NAMALWA (cell line): ENCODE results near the gene NOPCHAP1.

Experiments used
- DNase-seq: peaks from one replicate; pipeline ENCODE4 v3.0.0-alpha.2; 2015; ENCODE audit warnings: low spot score

NOPCHAP1 gene

DNA sequence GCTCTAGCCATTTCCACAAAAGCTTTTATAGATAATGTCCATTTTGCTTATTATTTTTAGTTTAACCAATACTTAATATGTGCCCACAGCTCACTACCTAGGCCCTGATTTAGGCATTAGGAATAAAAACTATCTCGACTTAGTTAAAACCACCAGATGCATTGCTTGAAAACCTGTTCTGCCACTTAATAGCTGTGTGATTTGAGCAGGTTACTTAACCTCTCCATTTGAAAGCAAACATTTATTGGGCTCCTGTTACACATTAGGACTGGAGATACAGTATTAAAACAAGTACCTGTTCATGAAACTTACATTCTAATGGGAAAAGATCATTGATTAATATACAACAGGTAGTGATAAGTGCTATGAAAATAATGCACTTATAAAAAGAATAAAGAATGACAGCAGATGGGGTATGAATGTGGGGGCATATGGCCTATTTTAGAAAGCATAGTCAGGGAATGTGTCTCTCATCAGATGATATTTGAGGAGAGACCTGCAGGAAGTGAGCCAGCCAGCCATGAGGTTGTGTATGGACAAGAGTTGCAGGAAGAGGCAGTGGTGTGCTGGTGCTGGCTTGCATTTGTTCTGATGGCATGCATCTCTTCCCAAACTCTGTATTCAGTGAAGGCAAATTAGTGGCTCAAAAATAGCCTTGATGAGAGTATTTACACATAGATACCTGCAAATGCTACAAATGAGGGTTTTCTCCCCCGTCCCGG lies 34.3 kb downstream of the NOPCHAP1 start:
- DNase-seq, result no peak

DNA sequence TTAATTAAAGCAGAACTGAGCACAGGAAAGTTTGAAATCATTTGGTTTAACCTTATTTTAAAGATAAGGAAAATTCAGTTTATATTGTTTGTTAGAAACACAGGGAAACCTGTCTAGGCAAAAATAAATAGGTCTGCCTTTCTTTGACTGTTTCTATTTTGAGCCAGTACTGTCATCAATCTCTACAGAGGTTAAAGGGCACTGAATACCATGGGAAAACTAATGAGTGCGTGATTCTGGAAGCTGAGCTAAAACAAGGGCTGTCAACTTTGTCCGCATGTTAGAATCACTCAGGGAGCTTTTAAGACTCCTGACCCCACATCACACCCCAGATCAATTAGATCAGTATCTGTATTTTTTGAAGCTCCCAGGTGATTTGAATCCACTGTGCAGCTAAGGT lies 38.8 kb downstream of the NOPCHAP1 start:
- DNase-seq, result no peak

- DNase-seq, result no peak
Observed at GRCh38 chr12:105025890-105026289, 39.8 kb downstream of the NOPCHAP1 start.

- no peak for DNase-seq
Observed at GRCh38 chr12:105026411-105026810, 40.3 kb downstream of the NOPCHAP1 start.

DNA sequence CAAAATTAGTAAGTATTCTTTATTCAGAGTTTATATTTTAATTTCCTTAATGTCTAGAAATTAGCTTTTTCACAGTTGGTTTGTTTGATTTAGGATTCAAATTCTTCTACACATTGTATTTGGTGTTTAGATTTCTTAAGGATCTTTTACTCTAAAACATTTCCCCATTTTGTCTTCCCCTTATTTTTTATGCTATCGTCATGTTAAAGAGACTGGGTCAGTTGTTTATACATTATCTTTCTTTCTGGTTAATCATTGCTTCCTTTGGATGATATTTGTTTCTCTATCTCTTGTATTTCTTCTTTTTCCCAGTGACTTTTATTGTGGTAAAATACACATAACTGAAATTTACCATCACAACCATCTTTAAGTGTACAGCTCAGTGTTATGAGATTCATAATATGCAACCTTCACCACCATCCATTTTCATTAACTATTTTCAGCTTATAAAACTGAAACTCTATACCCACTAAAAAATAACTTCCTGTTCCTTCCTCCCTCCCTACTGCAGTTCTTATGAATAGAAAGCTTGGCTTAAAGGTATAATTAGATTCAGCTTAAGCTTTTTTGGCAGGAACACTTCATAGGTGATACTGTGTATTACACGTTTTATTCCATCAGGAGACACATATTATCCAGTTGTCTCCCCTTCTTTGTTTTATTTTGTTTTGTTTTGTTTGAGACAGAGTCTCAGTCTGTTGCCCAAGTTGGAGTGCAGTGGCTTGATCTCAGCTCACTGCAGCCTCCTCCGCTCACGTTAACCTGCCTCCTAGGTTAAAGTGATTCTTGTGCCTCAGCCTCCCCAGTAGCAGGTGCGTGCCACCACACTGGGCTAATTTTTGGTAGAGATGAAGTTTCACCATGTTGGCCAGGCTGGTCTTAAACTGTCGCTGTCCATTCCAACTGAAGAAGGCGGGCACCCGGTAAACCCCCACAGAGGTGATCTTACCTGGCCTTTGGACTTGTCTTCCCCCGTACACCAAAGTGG lies 45.0 kb downstream of the NOPCHAP1 start:
- peak; percentile 17 for DNase-seq

- DNase-seq, result no peak
Observed at GRCh38 chr12:105032703-105033357, 46.7 kb downstream of the NOPCHAP1 start.

GRCh38 chr12:105033851-105034250 lies 47.7 kb downstream of the NOPCHAP1 start:
- DNase-seq, result no peak
